ACC112 (cell line): ENCODE measurements around the gene KLK13.

Experiments used
- H2AFZ ChIP-seq: fragments of 200-600 bp; sonication (generic); one replicate; pipeline ENCODE4 v1.6.0; 2017; ENCODE audit warnings: antibody characterized with exemption, low read length; ENCODE audit not compliant: unreplicated experiment
- H3K27ac ChIP-seq: fragments of 200-600 bp; sonication (generic); 2 replicates; pipeline ENCODE4 v1.5.1; 2014; ENCODE audit warnings: low read depth, mild to moderate bottlenecking, antibody characterized with exemption, low read length, moderate library complexity
- H3K27me3 ChIP-seq: fragments of 200-600 bp; sonication (generic); 2 replicates; pipeline ENCODE4 v1.6.1; 2014; ENCODE audit warnings: mild to moderate bottlenecking, antibody characterized with exemption, low read length, moderate library complexity, mixed read lengths; ENCODE audit not compliant: insufficient read depth
- H3K36me3 ChIP-seq: fragments of 200-600 bp; sonication (generic); 2 replicates; pipeline ENCODE4 v1.6.1; 2016; ENCODE audit warnings: mild to moderate bottlenecking, antibody characterized with exemption, low read length, moderate library complexity, mixed read lengths; ENCODE audit not compliant: insufficient read depth
- H3K4me1 ChIP-seq: fragments of 200-600 bp; sonication (generic); one replicate; pipeline ENCODE4 v1.6.1; 2016; ENCODE audit warnings: low read length, mixed read lengths; ENCODE audit not compliant: insufficient read depth, unreplicated experiment, control insufficient read depth
- H3K4me3 ChIP-seq: fragments of 200-600 bp; sonication (generic); 2 replicates; pipeline ENCODE4 v1.5.1; 2014; ENCODE audit warnings: mild to moderate bottlenecking, low read depth, low read length
- H3K79me2 ChIP-seq: fragments of 200-600 bp; sonication (generic); one replicate; pipeline ENCODE4 v1.6.0; 2016; ENCODE audit warnings: low read length; ENCODE audit not compliant: control insufficient read depth, unreplicated experiment, insufficient read depth

KLK13 gene

DNA sequence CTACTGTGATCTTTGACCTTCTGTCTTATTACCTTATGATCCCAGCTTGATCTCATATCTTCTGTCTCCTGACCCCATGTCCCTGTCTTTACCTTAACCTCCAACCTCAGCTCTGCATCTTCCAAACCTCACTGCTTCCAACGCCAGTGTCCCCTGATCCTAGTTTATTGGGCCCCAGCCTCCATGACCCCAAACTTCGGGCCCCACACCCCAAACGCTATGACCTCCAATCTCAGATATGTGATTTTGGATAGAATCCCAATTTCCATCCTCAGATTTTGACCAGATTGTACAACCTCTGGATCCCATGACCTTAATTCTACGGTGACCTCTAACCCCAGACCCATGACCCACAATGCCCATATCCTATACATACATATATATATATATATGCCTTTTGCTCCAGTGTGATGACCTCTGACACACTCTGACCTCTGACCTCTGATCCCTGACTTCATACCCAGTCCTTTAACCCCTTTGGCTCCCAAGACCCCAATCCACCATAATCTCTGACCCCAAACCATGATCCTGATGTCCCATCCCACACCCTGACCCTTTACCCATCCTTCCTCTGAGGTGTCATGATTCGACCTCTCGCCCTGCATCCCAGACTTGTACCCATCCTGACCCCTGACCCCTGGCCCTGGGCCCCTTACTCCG lies 33.5 kb downstream of the KLK13 start:
- no peak overlapping the region for H3K27ac ChIP-seq
- H3K4me1 ChIP-seq: no peaks in the 10 kb centered on the region
- no peak overlapping the region for H3K4me3 ChIP-seq
- no peaks in the 10 kb centered on the region for H3K79me2 ChIP-seq
- H3K27me3 ChIP-seq: peaks cover 23% of the 10 kb centered on the region
- no peak overlapping the region for H2AFZ ChIP-seq
- H3K36me3 ChIP-seq: no peaks in the 10 kb centered on the region

DNA sequence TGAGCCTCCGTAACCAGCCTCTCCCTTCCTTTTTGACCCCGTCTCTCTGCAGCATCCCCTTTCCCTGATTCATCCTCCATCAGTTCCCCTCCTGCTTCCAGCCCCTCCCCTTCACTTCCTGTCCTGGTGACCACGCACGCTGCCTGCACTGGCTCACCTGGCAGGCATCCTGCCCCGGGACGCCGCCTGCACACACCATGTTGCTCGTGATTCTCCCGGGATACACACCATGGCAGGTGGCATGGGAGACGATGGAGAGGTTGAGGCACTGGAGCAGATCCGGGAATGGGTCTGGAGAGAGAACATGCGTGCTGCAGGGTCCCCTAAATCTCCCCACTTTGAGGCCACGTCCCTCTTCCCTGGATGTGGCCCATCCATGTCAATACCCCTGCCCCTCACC lies 34.3 kb downstream of the KLK13 start:
- H3K27ac ChIP-seq: no peak overlapping the region
- H3K27me3 ChIP-seq: peaks cover 30% of the 10 kb centered on the region

DNA sequence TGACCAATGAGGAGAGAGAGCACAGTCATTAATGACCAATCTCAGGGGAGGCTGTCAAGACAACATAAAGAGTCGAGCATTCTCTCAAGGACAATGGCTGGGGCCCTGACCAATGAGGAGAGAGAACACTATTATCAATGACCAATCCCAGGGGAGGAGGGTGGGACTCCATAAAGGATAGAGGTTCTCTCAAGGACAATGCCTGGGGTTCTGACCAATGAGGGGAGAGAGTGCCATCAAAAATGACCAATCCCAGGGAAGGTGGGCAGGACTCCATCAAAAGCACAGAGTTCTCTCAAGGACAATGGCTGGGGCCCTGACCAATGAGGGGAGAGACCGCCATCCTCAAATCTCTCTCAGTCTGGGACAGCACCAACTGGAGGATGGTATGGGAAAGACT lies 35.2 kb downstream of the KLK13 start:
- H3K79me2 ChIP-seq: no peaks in the 10 kb centered on the region
- no peak overlapping the region for H3K27ac ChIP-seq
- no peaks in the 10 kb centered on the region for H3K4me1 ChIP-seq
- peaks cover 36% of the 10 kb centered on the region for H3K27me3 ChIP-seq
- no peak overlapping the region for H2AFZ ChIP-seq
- no peaks in the 10 kb centered on the region for H3K36me3 ChIP-seq
- H3K4me3 ChIP-seq: no peak overlapping the region

More for the DNA sequence above, 34.3 kb downstream of the KLK13 start:
- no peaks in the 10 kb centered on the region for H3K4me1 ChIP-seq
- H2AFZ ChIP-seq: no peak overlapping the region
- H3K4me3 ChIP-seq: no peak overlapping the region
- no peaks in the 10 kb centered on the region for H3K36me3 ChIP-seq
- no peaks in the 10 kb centered on the region for H3K79me2 ChIP-seq

DNA sequence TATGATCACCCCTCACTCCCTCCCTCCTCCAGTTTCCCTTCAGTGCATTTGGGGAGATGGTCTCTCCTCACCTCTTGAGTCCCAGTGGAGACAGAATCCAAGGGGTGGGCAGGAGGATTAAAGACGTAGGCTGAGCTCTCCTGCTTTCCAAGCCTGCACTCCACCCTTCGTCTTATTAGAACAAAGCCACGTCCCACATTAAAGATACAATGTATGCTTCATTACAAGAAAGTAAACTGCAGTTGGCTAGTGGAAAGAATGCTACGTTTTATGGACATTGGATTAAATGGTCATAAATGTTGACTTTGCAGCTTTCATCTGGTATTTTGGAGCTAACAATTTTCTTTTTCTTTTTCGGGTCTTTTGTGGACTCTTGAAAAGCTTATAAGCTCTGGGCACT lies 37.0 kb downstream of the KLK13 start:
- H3K4me3 ChIP-seq: no peak overlapping the region
- H3K27me3 ChIP-seq: peaks cover 42% of the 10 kb centered on the region
- no peaks in the 10 kb centered on the region for H3K4me1 ChIP-seq
- H3K79me2 ChIP-seq: no peaks in the 10 kb centered on the region
- H3K36me3 ChIP-seq: no peaks in the 10 kb centered on the region
- no peak overlapping the region for H3K27ac ChIP-seq
- no peak overlapping the region for H2AFZ ChIP-seq

DNA sequence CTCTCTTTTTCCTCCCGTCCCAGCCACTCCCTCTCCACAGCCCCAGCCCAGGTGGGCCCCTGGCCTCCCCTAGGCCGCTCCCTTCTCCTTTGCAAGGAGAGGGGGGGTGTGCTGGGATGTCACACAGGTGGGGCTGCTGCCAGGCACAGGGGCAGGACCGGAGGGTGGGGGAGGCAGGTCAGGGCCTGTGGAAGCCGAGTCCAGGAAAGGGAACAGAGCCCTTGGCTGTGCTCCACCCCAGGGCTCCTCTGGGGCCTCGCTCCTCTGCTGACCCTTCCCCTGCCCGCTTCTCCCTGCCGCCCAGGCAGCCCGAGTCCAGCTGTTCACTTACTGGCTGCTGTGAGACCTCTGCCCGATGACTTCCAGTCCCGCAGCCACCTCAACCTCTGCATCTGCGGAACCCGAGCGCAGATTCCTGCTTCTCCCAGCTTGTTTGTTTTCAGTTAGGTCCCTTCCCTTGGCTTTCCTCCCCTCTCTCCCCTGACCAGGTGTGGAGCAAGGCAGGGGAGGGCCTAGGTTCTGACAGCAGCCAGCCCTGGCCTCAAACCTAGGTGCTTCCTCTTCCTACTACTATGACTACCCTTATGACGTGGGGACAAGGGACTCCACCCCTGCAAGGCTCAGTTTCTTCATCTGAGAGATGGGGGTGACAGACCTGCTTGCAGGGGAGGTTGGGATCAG lies 37.6 kb downstream of the KLK13 start:
- Histone ChIP-seq H3K27ac (no peak overlapping the region), H3K79me2 (no peaks in the 10 kb centered on the region), H3K4me1 (no peaks in the 10 kb centered on the region), H3K4me3 (no peak overlapping the region), H3K27me3 (peaks cover 43% of the 10 kb centered on the region), H3K36me3 (no peaks in the 10 kb centered on the region), H2AFZ (no peak overlapping the region)

DNA sequence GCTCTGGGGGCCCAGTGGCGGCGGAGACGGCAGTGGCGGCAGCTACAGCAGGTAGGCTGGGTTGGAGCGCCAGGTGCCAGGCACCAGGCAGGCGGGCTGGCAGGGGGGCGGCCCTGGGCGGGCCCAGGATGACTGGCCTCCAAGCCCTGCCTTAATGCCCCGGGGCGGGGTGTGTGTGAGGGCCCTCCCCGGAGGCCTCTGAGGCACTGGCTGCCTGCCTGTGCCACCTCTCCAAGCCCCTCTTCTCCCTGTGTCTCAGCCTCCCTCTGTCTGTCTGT lies 38.4 kb downstream of the KLK13 start, which contains the start of gene KLK11:
KLK11 (minus strand) TSS at position 63 of the 278 bp plus-strand sequence. CDS start 985 bp downstream, outside the sequence.
- H2AFZ ChIP-seq: no peak within 1 kb of the TSS
- peaks cover 45% of the 10 kb centered on the region for H3K27me3 ChIP-seq
- no peak within 1 kb of the TSS for H3K4me3 ChIP-seq
- H3K27ac ChIP-seq: no peak within 1 kb of the TSS
- no peaks in the 10 kb centered on the region for H3K4me1 ChIP-seq
- H3K36me3 ChIP-seq: no peaks in the 10 kb centered on the region
- H3K79me2 ChIP-seq: no peaks in the 10 kb centered on the region

DNA sequence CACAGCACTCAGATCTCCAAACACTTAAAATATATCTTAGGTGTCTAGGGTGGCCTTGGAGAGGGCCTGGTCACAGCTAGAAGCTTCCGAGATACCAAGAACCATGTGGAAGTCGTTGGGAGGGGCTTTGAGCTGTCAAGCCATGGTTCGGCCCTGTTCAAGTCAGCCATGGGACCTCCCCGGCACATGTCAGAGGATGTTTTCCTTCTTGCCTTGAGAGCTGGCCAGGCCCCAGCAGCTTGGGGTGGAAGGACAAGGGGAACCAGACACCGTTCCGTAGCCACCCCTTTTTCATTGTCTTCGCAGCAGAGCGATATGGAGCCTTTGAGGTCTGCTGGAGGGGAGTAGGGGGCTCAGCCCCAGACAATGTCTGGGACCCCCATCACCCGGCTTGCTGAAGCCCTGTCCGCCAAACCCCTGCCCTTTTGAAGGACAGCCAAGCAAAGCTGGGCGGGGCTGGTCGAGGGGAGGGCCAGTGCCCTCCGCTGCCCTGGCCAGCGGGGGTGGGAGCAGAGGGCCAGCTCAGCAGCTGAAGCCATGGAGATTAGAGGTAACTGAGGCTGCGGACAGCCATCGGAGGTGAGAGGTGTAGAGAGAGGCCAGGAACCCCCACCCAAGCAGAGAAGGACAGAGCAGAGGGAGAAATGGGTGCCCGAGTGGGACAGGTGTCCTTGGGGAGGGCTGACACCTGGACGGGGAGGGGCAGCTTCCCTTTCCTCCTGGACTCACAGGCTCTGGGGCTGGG lies 38.9 kb downstream of the KLK13 start:
- Histone ChIP-seq H3K4me1 (no peaks in the 10 kb centered on the region), H3K27ac (no peak overlapping the region), H3K4me3 (no peak overlapping the region)

DNA sequence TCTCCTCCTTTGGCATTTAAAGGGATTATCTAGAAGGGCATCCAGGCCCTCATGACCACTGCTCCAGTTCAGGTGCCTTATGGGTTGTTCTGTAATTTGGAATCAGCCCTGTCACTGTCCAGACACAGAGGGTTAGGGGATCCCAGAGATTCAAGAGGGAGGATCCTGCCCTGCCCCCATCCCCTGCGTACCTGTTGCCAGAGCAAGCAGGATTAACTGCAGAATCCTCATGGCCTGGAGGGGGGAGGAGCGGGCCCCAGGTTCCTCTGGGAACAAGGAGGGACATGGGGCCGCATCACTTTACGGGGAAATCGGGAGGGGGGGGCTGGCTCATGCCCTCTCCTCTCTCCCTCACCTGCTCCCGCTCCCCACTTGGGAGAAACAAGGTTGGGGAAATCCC lies 39.5 kb downstream of the KLK13 start:
- no peak overlapping the region for H3K4me3 ChIP-seq
- H3K27me3 ChIP-seq: peaks cover 45% of the 10 kb centered on the region
- no peaks in the 10 kb centered on the region for H3K4me1 ChIP-seq
- H3K27ac ChIP-seq: no peak overlapping the region
- H3K79me2 ChIP-seq: no peaks in the 10 kb centered on the region
- H2AFZ ChIP-seq: no peak overlapping the region
- H3K36me3 ChIP-seq: no peaks in the 10 kb centered on the region

More for the DNA sequence above, 38.9 kb downstream of the KLK13 start:
- Histone ChIP-seq H3K36me3 (no peaks in the 10 kb centered on the region), H3K27me3 (peaks cover 45% of the 10 kb centered on the region), H2AFZ (no peak overlapping the region), H3K79me2 (no peaks in the 10 kb centered on the region)

DNA sequence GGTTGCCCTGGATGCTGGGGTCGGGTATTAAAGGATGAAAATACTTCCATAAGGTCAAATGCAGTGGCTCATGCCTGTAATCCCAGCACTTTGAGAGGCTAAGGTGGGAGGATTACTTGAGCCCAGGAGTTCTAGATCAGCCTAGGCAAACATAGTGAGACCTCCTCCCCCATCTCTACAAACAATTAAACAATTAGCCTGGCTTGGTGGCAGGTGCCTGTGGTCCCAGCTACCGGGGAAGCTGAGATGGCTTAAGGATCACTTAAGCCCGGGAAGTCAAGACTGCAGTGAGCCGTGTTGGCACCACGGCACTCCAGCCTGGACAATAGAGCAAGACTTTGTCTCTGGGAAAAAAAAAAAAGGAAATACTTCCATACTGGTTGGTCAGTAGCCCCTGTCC lies 40.0 kb downstream of the KLK13 start:
- Histone ChIP-seq H3K27me3 (peaks cover 49% of the 10 kb centered on the region), H3K79me2 (no peaks in the 10 kb centered on the region), H2AFZ (no peak overlapping the region), H3K27ac (no peak overlapping the region), H3K4me3 (no peak overlapping the region), H3K36me3 (no peaks in the 10 kb centered on the region), H3K4me1 (no peaks in the 10 kb centered on the region)

DNA sequence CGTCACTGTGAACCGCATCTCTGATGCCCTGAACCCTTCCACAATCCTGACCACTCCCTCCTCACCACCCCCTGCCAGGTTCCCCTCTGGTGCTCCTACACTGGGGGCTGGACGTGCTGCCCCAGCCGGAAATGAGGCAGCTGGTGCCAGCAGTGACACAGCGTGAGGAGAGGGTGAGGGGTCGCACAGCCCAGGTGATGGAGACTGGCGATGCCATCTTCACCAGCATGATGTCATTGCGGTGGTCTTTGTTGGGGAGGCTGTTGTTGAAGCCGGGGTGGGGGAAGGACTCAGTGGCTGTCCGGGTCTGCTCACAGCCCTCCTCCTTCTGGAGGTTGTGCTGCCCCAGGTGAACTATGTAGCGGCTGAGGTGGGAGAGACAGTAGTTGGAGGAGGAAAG lies 40.9 kb downstream of the KLK13 start:
- H3K4me3 ChIP-seq: no peak overlapping the region
- H3K36me3 ChIP-seq: no peaks in the 10 kb centered on the region
- no peak overlapping the region for H3K27ac ChIP-seq
- no peak overlapping the region for H2AFZ ChIP-seq
- H3K4me1 ChIP-seq: peaks cover 2% of the 10 kb centered on the region
- peaks cover 59% of the 10 kb centered on the region for H3K27me3 ChIP-seq
- no peaks in the 10 kb centered on the region for H3K79me2 ChIP-seq

DNA sequence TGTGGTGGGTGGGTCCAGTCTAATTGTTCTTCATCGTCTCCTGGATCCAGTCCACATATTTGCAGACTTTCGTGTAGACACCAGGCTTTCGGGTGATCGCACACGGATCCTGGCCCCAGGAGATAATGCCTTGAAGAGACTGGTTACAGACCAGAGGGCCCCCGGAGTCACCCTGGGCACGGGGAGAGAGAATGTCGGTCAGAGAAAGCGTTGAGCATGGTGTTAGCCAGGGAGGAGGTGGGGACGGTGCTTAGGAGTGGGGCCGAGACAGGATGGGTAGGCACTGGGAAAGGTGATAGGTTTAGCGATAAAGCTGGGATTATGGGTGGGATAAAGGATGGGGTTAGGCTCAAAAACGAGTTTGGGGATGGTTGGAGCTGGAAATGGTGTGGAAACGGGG lies 42.4 kb downstream of the KLK13 start:
- Histone ChIP-seq H3K36me3 (no peaks in the 10 kb centered on the region), H3K4me1 (peaks cover 2% of the 10 kb centered on the region), H3K27me3 (peaks cover 60% of the 10 kb centered on the region), H3K79me2 (no peaks in the 10 kb centered on the region), H2AFZ (no peak overlapping the region), H3K4me3 (no peak overlapping the region), H3K27ac (no peak overlapping the region)
